Measurements from ENCODE around the gene STK40. TPM values are rescaled to one million over a fixed set of nuclear protein-coding genes. Genes with fewer than 3 reads are reported as not detected.

The STK40 gene
- total RNA-seq, 2 experiments from 2014 or later = 41.2 to 44.4 TPM

GRCh38 chr1:36349241-36349671, 36.5 kb downstream of the STK40 start:
- ChIA-PET POLR2A (interaction anchor here (0.6 to 2.0 kb wide), 3 partner anchors 25 to 86 kb away, joined by 5 to 7 read pairs (median 5); no protein-coding TSS in a partner anchor), CTCF (interaction anchor here (13.0 kb wide), 1 partner anchor 19 kb away, joined by 102 read pairs; no protein-coding TSS in a partner anchor)
- H3K36me3 Mint-ChIP-seq (ENCODE audit: low read depth) = peaks cover 27% of the 10 kb centered on the region
- H3K4me3 Mint-ChIP-seq = no peak overlapping the region
- no peak for TF ChIP-seq CTCF (IDR thresholded peaks at IDR 0.05)
- no peaks in the 10 kb centered on the region for H3K9me3 Mint-ChIP-seq
- H3K27ac Mint-ChIP-seq = no peak overlapping the region
- peaks cover 24% of the 10 kb centered on the region for H3K4me1 Mint-ChIP-seq (ENCODE audit: low read depth)
- no peak for DNase-seq
- intact Hi-C loops (cut with micrococcal nuclease) = no loop called here
- H3K27me3 Mint-ChIP-seq = no peaks in the 10 kb centered on the region
- peak; percentile 13 for ATAC-seq

- Mint-ChIP-seq H3K4me1 (ENCODE audit: low read depth) (peaks cover 22% of the 10 kb centered on the region), H3K27ac (no peak overlapping the region), H3K27me3 (no peaks in the 10 kb centered on the region), H3K9me3 (no peaks in the 10 kb centered on the region), H3K4me3 (no peak overlapping the region), H3K36me3 (ENCODE audit: low read depth) (peaks cover 24% of the 10 kb centered on the region)
- DNase-seq = no peak
- CTCF ChIA-PET = interaction anchor here (1.9 kb wide), 1 partner anchor 23 kb away, joined by 4 read pairs; no protein-coding TSS in a partner anchor
- intact Hi-C loops (cut with micrococcal nuclease) = no loop called here
- no peak for ATAC-seq
- TF ChIP-seq CTCF (IDR thresholded peaks at IDR 0.05) = no peak
- POLR2A ChIA-PET = no interaction called here
Measured at GRCh38 chr1:36346741-36347370, 38.9 kb downstream of the STK40 start.

GRCh38 chr1:36345353-36345752, 40.4 kb downstream of the STK40 start:
- ATAC-seq (no peak), DNase-seq (no peak)
- CTCF ChIA-PET = interaction anchor here (0.7 to 5.6 kb wide), 3 partner anchors 22 to 82 kb away, joined by 3 to 78 read pairs (median 68); no protein-coding TSS in a partner anchor
- TF ChIP-seq CTCF (IDR thresholded peaks at IDR 0.05) = no peak
- POLR2A ChIA-PET = no interaction called here
- peaks cover 9% of the 10 kb centered on the region for H3K4me1 Mint-ChIP-seq (ENCODE audit: low read depth)
- intact Hi-C loops (cut with micrococcal nuclease) = no loop called here
- H3K4me3 Mint-ChIP-seq = no peak overlapping the region
- no peaks in the 10 kb centered on the region for H3K27me3 Mint-ChIP-seq
- no peak overlapping the region for H3K27ac Mint-ChIP-seq
- H3K9me3 Mint-ChIP-seq = no peaks in the 10 kb centered on the region
- peaks cover 27% of the 10 kb centered on the region for H3K36me3 Mint-ChIP-seq (ENCODE audit: low read depth)

GRCh38 chr1:36344395-36344680, 41.4 kb downstream of the STK40 start:
- H3K36me3 Mint-ChIP-seq (ENCODE audit: low read depth) = peaks cover 27% of the 10 kb centered on the region
- CTCF ChIA-PET = interaction anchor here (0.6 to 5.6 kb wide), 4 partner anchors 23 to 172 kb away, joined by 3 to 78 read pairs (median 36); no protein-coding TSS in a partner anchor
- TF ChIP-seq CTCF (IDR thresholded peaks at IDR 0.05) = no peak
- no peak for ATAC-seq
- POLR2A ChIA-PET = interaction anchor here (0.8 kb wide), 1 partner anchor 15 kb away, joined by 3 read pairs; no protein-coding TSS in a partner anchor
- H3K4me1 Mint-ChIP-seq (ENCODE audit: low read depth) = peaks cover 4% of the 10 kb centered on the region
- intact Hi-C loops (cut with micrococcal nuclease) = loop anchor here (5.0 kb wide), 1 partner anchor 78 kb away; no protein-coding TSS in a partner anchor
- H3K27me3 Mint-ChIP-seq = no peaks in the 10 kb centered on the region
- DNase-seq = no peak
- no peak overlapping the region for H3K27ac Mint-ChIP-seq
- H3K4me3 Mint-ChIP-seq = no peak overlapping the region
- H3K9me3 Mint-ChIP-seq = no peaks in the 10 kb centered on the region

Measured in activated CD8-positive, alpha-beta T cell treated with anti-CD3 and anti-CD28 coated beads for 36 hours (primary cell).